ENCODE results near the gene DPCD.

The DPCD gene

DNA sequence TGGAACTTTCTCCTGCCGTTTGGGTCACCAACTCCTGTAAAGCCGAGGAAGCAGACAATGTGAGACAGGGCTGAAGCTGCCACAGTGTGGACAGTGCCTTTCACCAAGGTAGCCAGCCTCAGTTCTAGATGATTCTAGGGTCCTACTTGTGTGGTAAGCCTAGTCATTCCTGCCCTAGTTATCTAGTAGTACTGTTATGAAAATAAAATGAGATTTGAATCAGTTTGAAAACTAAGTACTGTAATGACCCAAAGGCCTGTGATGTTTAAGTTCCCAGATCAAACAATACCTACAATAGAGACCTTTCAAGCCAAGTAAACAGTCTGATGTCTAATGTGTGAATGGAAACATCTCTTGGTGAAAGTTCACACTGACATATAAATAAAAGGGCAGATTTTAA lies 37.2 kb upstream of the DPCD start:
- no peak overlapping the region for H3K4me2 ChIP-seq (ENCODE audit: low read length)
- H3K27me3 ChIP-seq (ENCODE audit: insufficient read depth, low read length): no peaks in the 10 kb centered on the region
- no peaks in the 10 kb centered on the region for H3K36me3 ChIP-seq (ENCODE audit: insufficient read depth, low read length)
- no peak overlapping the region for H2AFZ ChIP-seq (ENCODE audit: low read length)
- H3K4me3 ChIP-seq (ENCODE audit: low read depth, low read length, poor library complexity, severe bottlenecking): no peak overlapping the region
- TF ChIP-seq, protein P1, sequence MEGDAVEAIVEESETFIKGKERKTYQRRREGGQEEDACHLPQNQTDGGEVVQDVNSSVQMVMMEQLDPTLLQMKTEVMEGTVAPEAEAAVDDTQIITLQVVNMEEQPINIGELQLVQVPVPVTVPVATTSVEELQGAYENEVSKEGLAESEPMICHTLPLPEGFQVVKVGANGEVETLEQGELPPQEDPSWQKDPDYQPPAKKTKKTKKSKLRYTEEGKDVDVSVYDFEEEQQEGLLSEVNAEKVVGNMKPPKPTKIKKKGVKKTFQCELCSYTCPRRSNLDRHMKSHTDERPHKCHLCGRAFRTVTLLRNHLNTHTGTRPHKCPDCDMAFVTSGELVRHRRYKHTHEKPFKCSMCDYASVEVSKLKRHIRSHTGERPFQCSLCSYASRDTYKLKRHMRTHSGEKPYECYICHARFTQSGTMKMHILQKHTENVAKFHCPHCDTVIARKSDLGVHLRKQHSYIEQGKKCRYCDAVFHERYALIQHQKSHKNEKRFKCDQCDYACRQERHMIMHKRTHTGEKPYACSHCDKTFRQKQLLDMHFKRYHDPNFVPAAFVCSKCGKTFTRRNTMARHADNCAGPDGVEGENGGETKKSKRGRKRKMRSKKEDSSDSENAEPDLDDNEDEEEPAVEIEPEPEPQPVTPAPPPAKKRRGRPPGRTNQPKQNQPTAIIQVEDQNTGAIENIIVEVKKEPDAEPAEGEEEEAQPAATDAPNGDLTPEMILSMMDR (IDR thresholded peaks at IDR 0.05; ENCODE audit: low read length): no peak
- no peak for TF ChIP-seq EZH2 (IDR thresholded peaks at IDR 0.05; ENCODE audit: borderline replicate concordance, low read length)
- no peak overlapping the region for H3K27ac ChIP-seq (ENCODE audit: low read depth, low read length, poor library complexity, severe bottlenecking)
- H3K9me3 ChIP-seq (ENCODE audit: low read length): no peaks in the 10 kb centered on the region
- H3K9ac ChIP-seq (ENCODE audit: low read length): no peak overlapping the region
- no peaks in the 10 kb centered on the region for H3K4me1 ChIP-seq (ENCODE audit: insufficient read depth, low read length, severe bottlenecking)
- no peaks in the 10 kb centered on the region for H3K79me2 ChIP-seq (ENCODE audit: insufficient read depth, low read length)
- H4K20me1 ChIP-seq (ENCODE audit: insufficient read depth, low read length): no peaks in the 10 kb centered on the region
- H3K9me2 ChIP-seq (ENCODE audit: low read depth, low read length): no peaks in the 10 kb centered on the region
- H3F3A ChIP-seq (ENCODE audit: insufficient read depth, low read length): no peaks in the 10 kb centered on the region

DNA sequence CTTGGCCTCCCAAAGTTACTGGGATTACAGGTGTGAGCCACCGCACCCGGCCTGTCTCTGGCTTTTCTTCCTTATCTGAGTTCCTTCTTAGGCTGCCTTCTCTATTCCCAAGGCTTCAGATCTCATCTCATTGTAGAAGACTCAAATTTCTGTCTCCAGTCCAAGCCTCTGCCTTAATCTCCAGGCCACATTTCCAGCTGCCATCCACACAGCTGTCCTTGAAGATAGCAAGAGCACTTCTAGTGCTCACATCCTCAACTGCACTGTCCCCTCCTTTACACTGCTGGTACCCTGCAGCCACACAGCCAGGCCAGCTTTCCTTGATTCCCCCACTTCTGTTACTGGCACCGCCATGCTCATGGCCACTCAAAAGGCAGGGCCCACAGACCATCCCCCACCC lies 35.7 kb upstream of the DPCD start:
- Histone ChIP-seq H3K9ac (ENCODE audit: low read length) (no peak overlapping the region), H4K20me1 (ENCODE audit: insufficient read depth, low read length) (no peaks in the 10 kb centered on the region), H3K27me3 (ENCODE audit: insufficient read depth, low read length) (no peaks in the 10 kb centered on the region), H3K36me3 (ENCODE audit: insufficient read depth, low read length) (no peaks in the 10 kb centered on the region), H3K4me1 (ENCODE audit: insufficient read depth, low read length, severe bottlenecking) (no peaks in the 10 kb centered on the region), H3K9me2 (ENCODE audit: low read depth, low read length) (no peaks in the 10 kb centered on the region), H3K9me3 (ENCODE audit: low read length) (no peaks in the 10 kb centered on the region), H3K4me2 (ENCODE audit: low read length) (no peak overlapping the region), H3K27ac (ENCODE audit: low read depth, low read length, poor library complexity, severe bottlenecking) (no peak overlapping the region), H3F3A (ENCODE audit: insufficient read depth, low read length) (no peaks in the 10 kb centered on the region), H3K4me3 (ENCODE audit: low read depth, low read length, poor library complexity, severe bottlenecking) (no peak overlapping the region), H3K79me2 (ENCODE audit: insufficient read depth, low read length) (no peaks in the 10 kb centered on the region), H2AFZ (ENCODE audit: low read length) (no peak overlapping the region)
- TF ChIP-seq EZH2 (IDR thresholded peaks at IDR 0.05; ENCODE audit: borderline replicate concordance, low read length): no peak
- TF ChIP-seq, protein P1 (IDR thresholded peaks at IDR 0.05; ENCODE audit: low read length): no peak

DNA sequence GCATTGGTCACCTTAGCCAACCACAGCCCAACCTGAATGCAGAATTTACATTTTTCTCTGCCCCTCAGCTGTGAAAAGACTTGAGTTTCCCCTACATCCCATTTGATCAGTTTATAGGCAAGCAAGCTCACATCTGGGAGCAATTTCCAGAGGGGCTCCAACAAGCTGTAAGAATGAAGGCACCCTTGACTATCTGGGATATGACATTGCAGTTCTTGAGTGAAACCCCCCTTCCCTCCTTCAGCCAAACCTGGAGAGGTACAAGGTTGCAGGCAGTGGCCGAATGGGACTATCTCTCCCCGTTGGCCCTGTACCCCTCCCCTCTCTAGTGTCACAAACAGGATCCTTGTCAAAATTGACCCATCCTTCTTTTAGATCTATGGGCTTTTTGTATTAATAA lies 30.6 kb upstream of the DPCD start:
- Histone ChIP-seq H3K27me3 (ENCODE audit: insufficient read depth, low read length) (no peaks in the 10 kb centered on the region), H3K4me2 (ENCODE audit: low read length) (no peak overlapping the region), H3K9me2 (ENCODE audit: low read depth, low read length) (no peaks in the 10 kb centered on the region), H3F3A (ENCODE audit: insufficient read depth, low read length) (no peaks in the 10 kb centered on the region), H3K36me3 (ENCODE audit: insufficient read depth, low read length) (no peaks in the 10 kb centered on the region), H3K9ac (ENCODE audit: low read length) (no peak overlapping the region), H4K20me1 (ENCODE audit: insufficient read depth, low read length) (no peaks in the 10 kb centered on the region), H3K4me1 (ENCODE audit: insufficient read depth, low read length, severe bottlenecking) (no peaks in the 10 kb centered on the region), H3K4me3 (ENCODE audit: low read depth, low read length, poor library complexity, severe bottlenecking) (no peak overlapping the region), H3K9me3 (ENCODE audit: low read length) (no peaks in the 10 kb centered on the region), H2AFZ (ENCODE audit: low read length) (no peak overlapping the region), H3K79me2 (ENCODE audit: insufficient read depth, low read length) (no peaks in the 10 kb centered on the region), H3K27ac (ENCODE audit: low read depth, low read length, poor library complexity, severe bottlenecking) (no peak overlapping the region)
- no peak for TF ChIP-seq EZH2 (IDR thresholded peaks at IDR 0.05; ENCODE audit: borderline replicate concordance, low read length)
- TF ChIP-seq, protein P1 (IDR thresholded peaks at IDR 0.05; ENCODE audit: low read length): no peak

All from OCI-LY1 (cell line).